NK-92 (cell line): ENCODE data around the gene ATRNL1.

Experiments
- DNase-seq: peaks from one replicate; lab custom pipeline; 2025; ENCODE audit not compliant: unreplicated experiment; lab: John Stamatoyannopoulos, UW

The ATRNL1 gene

DNA sequence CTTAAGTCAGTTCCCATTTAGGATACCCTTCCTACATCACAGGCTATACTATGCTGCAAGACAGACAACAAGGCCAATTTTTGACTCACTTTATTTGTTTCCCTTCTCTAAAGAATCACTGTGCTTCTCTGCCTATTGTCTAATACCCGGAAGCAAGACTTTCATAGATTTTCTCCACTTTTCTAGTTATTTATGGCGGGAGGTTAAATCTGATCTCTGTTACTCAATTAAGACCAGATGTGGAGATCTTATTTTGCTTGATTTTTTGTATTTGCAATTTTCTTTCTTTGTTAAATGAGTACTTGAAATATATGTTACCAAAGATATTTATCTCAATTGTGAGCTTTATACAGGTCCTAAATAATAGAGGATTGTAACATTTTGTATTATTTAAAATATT is 511.5 kb downstream of the ATRNL1 start:
- DNase-seq, result no peak

DNA sequence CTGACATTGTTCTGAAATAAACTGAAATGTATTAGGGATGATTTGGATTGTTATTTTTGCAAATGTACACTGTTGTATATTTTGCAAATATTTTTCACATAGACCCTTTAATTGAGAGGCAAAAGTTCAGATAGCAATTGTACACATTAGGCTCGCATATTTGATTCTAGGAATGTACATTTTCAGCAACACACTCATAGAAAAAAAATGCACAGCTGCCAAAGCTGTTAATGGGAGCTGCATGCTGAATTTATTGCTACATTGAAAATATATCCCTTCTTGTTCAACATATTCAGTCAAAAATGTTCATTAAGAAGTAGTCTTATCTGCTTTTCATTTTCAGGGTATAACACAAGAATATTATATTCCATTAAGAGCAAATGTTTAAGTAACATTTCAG is 512.9 kb downstream of the ATRNL1 start:
- DNase-seq, result no peak

- DNase-seq, result no peak
These were observed 513.6 kb downstream of the ATRNL1 start for GRCh38 chr10:115606741-115607140.

GRCh38 chr10:115624448-115624847 is 531.3 kb downstream of the ATRNL1 start:
- DNase-seq, result no peak

DNA sequence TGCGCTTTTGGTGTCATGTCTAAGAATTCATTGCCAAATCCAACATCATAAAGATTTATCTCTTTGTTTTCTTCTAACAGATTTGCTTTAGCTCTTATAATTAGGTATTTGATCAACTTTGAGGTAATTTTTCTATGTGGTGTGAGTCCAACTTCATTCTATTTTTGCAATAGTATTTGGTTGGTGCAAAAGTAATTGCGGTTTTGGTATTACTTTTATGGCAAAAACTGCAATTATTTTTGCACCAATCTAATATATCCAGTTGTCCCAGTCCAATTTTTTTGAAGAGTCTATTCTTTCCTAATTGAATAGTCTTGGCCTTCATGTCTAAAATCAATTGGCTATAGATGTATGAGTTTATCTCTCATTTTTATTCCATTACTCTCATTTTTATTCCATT is 535.5 kb downstream of the ATRNL1 start:
- DNase-seq, result no peak

GRCh38 chr10:115638246-115638645 is 545.1 kb downstream of the ATRNL1 start:
- no peak for DNase-seq

DNA sequence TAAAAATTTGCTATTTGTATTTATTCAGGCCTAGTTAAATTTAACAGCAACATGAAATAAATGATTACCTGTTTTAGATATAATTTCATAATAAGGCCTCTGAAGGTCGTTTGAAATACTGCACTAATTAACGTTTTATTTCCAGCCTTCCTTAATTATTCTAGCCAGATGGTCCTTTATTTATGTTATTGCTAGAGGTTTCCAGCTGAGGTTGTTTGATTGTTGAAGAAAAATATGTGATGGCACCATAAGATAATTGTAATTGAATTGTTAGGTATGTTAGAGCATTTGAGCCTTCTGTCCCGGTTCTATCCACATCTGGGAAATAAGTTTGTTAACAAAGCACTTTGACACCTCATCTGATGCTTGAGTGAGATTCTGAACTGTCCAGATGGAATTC is 556.1 kb downstream of the ATRNL1 start:
- DNase-seq, result no peak

DNA sequence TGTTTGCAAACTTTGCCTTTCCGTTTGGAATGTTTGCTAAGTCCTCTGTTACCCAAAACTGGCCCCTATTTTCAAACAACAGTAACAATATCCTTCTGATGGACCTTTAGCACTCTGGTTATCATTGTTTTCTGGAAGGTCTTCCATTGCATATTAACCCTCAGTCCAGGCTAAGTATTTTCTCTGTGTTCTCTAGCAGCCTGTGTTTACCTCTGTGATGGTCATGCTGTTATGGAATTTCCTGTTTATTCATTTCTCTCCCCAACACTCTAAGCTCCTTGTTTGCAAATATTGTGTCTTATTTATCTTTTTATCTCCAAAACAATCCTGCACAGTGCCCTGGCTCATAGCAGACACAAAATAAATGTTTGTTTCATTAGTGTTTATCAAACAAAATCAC is 560.3 kb downstream of the ATRNL1 start:
- DNase-seq, result no peak

- no peak for DNase-seq
These were observed 561.8 kb downstream of the ATRNL1 start for GRCh38 chr10:115654961-115655360.

GRCh38 chr10:115657161-115657860 is 564.1 kb downstream of the ATRNL1 start:
- DNase-seq, result no peak

DNA sequence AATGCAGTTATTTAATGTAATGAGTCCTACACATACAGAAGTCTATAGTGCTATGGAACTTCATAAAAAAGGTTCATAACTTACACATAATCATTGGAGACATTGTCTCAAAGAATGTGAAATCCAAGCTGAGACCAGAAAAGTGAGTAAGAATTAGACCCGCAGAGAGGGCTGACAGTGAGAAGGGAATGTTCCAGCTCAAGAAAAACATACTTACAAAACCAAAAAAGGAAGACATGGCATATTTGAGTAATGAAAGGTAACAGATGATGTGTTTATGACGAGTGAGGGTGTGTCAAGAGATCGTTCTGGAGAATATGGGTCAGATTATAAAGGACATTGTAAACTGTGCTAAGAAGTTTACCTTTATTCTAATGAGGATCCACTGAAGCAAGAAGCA is 566.5 kb downstream of the ATRNL1 start:
- DNase-seq, result no peak

- DNase-seq, result no peak
These were observed 567.2 kb downstream of the ATRNL1 start for GRCh38 chr10:115660391-115660790.

DNA sequence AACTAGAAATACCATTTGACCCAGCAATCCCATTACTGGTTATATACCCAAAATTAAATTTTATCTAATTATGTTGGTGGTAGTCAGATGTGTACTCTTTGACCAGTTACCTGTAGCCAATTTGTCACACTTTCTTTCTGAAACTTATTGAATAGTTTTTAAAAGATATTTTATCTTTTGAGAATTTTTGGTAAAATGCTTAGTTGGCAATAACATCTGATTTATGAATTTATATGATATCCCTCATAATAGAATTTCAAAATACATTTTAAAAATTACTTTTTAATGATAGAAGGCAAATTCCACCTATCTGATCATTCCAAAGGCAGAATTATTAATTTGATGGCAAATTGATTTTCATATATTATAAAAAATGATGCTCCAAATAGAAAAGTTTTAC is 569.3 kb downstream of the ATRNL1 start:
- no peak for DNase-seq

GRCh38 chr10:115665549-115665948 is 572.4 kb downstream of the ATRNL1 start:
- no peak for DNase-seq

DNA sequence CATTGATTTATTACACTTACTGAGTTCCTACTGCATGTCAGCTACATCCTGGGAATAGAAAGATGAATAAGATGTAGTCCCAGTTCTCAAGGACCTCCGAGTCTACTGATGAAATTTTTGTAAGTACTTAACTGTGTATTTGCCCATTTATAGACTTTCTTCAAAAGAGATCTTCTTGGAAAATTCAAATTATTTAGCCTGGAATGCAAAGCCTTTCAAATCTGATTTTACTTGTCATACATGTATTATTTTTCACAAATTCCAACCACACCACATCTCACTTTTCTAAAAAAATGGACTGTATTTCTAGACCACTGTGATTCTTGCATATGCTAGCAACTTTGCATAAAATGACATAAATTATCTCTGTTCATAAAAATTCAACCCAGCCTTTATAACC is 581.3 kb downstream of the ATRNL1 start:
- no peak for DNase-seq

- DNase-seq, result no peak
These were observed 603.6 kb downstream of the ATRNL1 start for GRCh38 chr10:115696747-115697146.

GRCh38 chr10:115706026-115706425 is 612.9 kb downstream of the ATRNL1 start:
- no peak for DNase-seq

DNA sequence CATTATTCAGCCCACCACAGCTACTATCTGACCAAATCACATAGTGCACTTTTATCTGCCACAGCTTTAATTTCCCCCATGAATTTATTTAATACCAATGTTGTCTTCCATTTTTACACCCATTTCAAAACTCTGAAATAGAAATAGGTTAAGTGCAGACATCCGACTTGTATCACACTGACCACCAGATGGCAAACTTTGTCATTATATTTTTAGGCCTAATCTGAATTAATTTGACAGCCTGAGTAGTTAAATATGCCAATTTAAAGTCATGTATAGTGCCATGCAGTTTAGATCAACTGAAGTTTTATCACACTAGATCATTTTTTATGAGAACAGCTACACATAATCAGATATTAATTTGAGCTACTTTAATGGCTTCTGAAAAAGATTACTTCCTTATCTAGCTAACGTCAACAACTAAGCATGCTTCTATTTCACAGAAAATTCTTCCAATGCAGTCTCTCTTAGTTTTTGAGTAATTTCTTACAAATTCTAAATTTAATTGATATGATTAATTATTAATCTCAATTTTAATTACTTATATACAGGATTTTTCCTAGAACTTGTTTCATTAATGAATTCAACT is 613.4 kb downstream of the ATRNL1 start:
- no peak for DNase-seq

DNA sequence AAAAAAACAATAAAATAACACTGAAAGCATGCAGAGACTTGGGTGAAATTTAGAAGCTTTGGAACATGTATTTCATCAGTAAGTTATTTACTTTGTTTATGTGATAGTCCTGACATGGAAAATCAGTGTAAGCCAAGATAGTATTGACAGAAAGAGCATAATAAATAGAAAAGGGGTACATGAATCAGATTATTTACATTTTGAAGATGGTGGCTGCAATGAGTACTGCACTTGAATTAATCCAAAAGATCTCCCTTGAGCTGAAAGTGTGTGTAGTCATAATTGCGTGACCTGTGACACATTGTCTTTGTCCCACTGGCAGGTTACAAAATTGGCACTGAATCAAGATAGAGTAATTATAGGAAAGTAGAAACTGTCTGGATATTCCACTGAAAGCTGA is 617.0 kb downstream of the ATRNL1 start:
- DNase-seq, result no peak

DNA sequence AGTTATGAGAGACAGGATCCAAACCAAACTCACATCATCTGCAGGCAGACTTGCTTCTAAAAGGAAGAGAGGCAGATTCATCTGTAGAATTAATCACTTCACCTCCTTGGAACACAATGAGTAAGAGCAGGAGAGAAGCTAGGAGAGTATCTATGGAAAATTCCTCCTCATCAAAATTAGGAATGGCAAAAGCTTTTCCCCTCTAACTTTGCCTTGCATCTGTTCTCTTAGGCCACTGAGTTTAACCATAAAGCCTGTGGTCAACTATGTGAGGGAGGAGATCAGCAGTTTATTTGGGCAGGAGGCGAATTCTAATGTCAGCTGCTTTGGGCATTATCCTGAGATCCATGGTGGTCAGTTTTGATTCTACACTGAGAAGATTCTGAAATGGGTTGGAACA is 618.1 kb downstream of the ATRNL1 start:
- DNase-seq, result no peak

DNA sequence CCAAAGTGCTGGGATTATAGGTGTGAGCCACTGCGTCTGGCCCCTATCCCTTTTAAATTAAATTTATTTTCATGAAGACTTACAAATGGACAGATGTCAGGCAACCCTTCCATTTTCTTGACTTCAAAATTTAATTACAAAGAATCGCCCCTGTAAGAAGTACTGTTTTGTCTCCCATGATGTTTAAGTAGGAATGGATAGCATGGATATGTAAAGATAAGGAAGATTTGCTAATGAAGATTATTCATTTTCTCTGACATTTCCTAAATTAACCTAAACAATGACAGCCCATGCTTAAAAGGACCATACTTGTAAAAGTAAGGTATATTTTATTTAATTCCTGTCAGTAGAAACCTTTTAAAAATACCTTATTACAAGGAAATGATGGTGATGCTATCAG is 627.0 kb downstream of the ATRNL1 start:
- DNase-seq, result no peak

DNA sequence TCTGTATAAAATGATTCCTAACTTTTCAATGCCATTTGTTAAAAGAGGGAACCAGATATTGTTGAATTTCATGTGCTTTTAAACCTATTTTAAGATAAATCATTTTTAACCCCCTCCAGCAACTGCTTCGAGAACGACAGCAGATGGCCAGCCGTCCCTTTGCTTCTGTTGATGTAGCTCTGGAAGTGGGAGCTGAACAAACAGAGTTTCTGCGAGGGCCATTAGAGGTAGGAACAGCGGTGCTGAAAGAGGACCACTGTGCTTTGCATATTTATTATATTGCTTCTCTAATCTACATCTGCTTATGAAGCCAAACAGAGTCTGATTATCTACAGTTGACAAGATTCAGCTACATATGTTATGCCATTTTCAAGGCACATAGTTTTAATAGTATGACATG is 634.0 kb downstream of the ATRNL1 start:
- no peak for DNase-seq

GRCh38 chr10:115744089-115744488 is 650.9 kb downstream of the ATRNL1 start:
- no peak for DNase-seq
